HG03139 (cell line): ENCODE results near the gene EIPR1.
"Not testable (repeated sequence)": the region's sequence is repeated elsewhere in the genome, so short reads cannot be mapped to it uniquely, and the experiment has no call there.

ENCODE experiments used
- ATAC-seq: cut with Tn5 transposase; IDR thresholded peaks from one replicate; pipeline ENCODE4 v1.9.1; 2021; ENCODE audit not compliant: unreplicated experiment

EIPR1 gene

GRCh38 chr2:3291113-3291512, 86.5 kb downstream of the EIPR1 start:
- no peak for ATAC-seq

DNA sequence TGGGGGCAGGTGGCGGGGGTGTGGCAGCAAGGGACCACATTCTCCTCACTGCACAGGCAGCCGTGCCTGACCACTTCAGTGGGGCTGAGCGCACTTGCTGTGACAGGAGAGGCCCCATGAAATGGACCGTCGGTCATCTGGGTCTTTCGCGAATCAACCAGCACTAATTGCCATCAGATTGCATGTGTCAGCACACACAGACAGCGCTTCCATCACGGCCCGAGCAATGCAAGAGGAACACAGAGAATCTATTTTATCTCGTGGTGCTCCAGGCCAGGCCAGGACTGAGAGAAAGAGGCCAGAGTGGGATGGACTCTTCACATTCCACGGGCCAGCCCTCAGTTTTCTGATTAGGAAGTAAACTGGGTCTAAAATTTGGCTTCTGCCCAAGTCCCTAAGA, 87.0 kb downstream of the EIPR1 start:
- ATAC-seq = no peak

DNA sequence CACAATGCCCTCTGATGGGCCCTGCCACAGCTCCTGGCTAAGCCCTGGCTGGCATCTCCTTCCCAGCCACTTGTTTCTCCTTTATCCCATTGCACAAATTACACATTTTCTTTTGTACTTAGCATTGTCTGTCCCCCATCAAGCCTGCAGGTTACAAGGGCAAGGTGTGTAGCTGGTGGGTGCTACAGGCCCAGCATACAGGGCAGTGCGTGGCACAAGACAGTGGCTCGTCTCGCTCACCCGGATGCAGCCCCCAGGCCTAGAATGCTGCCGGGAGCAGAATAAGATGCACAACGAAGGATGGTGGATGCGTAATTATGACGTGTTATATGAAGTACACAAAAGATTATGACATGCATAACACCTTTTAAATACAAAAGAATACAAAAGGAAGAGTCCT, 87.6 kb downstream of the EIPR1 start:
- ATAC-seq = no peak

DNA sequence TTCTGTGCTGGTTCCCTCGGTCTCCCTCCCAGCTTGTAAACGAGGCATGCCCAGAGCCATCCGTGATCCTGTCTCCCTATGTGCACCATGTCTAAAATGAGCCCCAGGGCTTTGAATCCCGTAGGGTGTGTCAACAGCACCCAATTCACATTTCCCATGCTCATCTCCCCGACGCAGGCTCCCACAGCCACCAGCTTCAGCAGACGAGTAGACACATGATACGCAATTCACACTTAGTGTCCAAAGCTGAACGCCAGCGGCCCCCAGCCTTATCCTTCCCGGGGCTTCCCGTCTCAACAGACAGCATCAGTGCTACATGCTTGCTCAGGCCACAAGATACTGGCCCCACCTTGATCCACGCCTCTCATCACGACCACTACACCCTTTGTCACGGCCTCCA, 88.1 kb downstream of the EIPR1 start:
- no peak for ATAC-seq

GRCh38 chr2:3289171-3289515, 88.5 kb downstream of the EIPR1 start:
- no peak for ATAC-seq

- ATAC-seq = no peak
Measured at GRCh38 chr2:3288470-3289170, 89.0 kb downstream of the EIPR1 start.

GRCh38 chr2:3287896-3288295, 89.7 kb downstream of the EIPR1 start:
- ATAC-seq = no peak

DNA sequence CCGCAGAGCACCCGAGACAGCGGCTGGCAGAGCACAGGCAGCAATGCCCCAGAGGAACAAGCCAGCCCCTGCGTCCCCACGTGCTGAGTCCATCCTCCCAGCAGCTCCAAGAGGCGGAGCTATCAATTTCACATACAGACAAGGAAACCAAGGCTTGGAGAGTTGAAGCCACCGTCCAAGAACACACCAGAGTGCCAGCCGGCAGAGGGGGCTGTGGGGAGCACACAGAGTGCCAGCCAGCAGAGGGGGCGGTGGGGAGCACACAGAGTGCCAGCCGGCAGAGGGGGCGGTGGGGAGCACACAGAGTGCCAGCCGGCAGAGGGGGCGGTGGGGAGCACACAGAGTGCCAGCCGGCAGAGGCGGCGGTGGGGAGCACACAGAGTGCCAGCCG, 91.0 kb downstream of the EIPR1 start:
- not testable (repeated sequence) for ATAC-seq

GRCh38 chr2:3285901-3286645, 91.5 kb downstream of the EIPR1 start:
- ATAC-seq = no peak

- ATAC-seq = no peak
Measured at GRCh38 chr2:3284657-3285630, 92.7 kb downstream of the EIPR1 start.

DNA sequence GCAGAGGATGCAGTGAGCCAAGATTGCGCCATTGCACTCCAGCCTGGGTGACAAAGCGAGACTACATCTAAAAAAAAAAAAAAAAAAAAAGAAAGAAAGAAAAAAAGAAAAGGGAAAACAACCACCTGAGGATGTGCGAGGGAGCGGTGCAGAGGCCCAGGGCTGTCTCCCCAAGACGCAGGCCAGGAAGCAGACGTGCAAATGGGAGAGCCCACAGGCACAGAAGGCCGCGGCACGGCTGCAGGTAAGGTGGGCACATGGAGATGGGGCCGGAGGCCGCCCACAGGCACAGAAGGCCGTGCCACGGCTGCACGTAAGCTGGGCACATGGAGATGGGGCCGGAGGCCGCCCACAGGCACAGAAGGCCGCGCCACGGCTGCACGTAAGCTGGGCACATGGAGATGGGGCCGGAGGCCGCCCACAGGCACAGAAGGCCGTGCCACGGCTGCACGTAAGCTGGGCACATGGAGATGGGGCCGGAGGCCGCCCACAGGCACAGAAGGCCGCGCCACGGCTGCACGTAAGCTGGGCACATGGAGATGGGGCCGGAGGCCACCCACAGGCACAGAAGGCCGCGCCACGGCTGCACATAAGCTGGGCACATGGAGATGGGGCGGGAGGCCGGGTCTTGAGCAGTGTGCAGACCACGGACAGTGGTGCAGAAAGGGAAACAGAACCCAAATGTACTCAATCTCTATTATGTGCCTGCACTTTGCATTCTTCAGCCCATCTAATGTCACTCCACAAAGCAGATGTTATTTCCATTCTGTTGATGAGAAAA, 93.6 kb downstream of the EIPR1 start:
- ATAC-seq = not testable (repeated sequence)

DNA sequence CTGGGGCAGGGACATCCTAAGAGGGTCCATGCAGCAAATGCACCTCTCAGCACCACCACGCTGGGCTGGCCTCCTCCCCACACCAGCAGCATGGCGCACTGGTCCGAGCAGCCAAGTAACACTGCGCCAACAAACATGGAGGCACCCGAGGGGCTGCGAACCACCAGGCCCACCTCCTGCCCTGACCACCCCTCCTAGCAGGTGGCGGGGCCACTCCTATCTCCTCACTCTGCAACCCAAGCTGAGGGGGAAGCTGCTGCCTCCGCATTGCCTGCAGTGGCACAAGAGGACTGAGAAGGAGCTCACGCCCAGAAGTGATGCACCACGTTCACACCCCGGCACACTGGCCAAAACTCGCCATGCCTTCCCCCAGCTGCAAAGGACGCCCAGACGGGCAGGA, 94.4 kb downstream of the EIPR1 start:
- no peak for ATAC-seq

DNA sequence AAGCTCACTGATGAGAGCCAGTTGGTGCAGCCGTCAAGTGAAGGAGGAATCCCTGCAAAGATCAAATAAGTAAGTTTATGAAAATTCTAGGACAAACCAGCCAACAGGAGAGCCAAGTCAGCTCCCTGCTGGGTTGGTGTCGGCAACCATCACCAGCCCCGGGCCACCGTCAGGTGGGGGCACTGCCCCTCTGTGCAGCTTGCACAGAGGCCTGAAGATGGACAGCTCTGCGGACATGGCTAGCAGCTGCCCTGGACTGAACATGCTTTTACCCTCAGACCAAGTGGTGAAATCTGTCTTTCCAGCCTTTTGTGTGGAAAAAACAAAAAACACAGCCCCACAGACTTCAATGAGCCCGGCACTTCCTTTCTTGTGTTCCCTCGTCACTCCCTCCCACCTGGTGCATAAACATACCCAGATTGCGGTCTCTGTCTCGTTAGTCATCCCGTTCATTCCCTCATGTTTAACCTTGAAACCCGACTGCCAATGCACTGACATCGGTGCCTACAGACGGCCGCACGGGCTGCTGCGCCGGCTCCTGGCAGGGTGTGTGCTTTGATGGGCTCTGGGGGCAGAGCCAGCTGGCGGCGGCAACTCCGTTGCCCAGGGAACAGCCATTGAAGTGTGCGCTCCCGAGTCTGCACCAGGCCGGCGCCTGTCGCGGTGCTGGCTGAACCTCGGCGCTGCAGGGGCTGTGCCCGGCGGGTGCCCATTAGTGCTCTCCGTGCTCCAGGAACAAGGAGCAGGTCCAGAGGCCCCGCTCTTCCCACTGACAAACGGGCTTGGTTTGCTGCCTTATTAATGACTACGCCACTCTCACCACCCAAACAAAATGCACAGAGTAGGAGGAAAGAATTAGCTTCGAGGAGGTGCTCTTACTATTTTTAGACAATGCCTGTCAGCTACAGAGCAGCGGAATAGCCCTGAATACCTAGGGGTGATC, 95.3 kb downstream of the EIPR1 start:
- no peak for ATAC-seq

DNA sequence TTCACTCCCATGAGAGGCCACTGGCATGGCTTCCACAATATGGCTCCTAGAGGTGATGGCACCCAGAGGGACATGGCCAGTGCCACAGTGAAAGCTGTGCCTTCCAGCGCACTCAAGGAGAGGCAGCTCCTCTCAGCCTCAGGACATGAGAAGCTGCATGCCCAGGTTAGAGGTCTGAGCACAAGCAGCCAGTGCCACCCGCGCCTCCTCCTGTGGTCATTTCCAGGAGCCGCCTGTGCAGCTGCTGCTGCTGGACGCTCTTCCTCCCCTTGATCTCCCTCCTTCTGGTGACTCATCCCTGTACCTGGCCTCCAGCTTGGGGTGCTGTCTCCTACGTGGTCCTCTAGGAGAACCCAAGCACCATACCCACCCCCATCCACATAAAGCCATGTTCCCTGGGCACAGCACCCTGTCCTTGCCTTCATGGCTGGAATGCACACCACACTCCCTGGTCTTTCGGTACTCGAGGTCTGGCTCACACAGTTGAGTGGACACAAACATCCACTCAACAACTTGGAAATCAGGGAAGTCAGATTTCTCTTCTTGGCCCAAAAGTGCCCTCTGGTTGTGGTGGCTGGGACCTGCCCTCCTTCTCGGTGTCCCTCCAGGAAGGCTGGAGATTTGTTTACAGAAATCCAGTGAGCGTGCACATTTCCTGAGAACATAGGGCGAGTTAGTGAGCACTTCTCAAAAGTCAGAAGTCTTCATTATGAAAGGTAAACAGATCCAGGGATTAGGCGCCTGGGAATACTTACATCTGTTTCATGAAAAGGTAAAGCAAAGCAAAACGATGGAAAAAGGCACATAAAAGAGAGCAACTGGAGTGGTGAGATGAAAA, 96.7 kb downstream of the EIPR1 start:
- no peak for ATAC-seq

DNA sequence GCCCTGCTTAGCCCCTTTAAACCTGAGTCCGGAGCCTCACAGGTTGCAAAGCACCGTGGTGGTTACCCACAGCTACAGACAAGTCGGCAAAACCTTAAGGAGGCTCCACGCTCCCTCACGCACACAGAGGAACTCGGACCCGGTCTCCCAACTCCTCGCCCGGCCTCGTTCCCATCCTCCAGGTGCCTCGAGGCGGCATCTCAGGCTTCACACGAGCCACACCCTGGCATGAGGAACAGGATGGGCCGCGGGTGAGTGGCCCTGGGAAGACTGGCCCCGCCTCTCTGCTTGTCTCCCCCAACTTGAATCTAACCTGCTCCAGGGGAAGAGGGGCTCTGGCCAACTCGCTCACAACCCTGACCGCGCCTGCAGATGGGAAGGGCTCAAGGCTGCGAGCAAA, 97.4 kb downstream of the EIPR1 start:
- no peak for ATAC-seq

- no peak for ATAC-seq
Measured at GRCh38 chr2:3279236-3279960, 98.2 kb downstream of the EIPR1 start.

GRCh38 chr2:3278521-3279218, 98.9 kb downstream of the EIPR1 start:
- ATAC-seq = no peak
